Activated CD4-positive, alpha-beta T cell treated with anti-CD3 and anti-CD28 coated beads, Interleukin-2, amount 50 U/mL, for 48 hours (primary cell): Measurements from ENCODE around the gene NHERF2.
"Not testable (repeated sequence)": the region's sequence is repeated elsewhere in the genome, so short reads cannot be mapped to it uniquely, and the experiment has no call there.

ENCODE experiments used
- DNase-seq, 2 experiments: peaks; one replicate each; pipeline ENCODE4 v3.0.0-alpha.2; 2020

NHERF2 gene

DNA sequence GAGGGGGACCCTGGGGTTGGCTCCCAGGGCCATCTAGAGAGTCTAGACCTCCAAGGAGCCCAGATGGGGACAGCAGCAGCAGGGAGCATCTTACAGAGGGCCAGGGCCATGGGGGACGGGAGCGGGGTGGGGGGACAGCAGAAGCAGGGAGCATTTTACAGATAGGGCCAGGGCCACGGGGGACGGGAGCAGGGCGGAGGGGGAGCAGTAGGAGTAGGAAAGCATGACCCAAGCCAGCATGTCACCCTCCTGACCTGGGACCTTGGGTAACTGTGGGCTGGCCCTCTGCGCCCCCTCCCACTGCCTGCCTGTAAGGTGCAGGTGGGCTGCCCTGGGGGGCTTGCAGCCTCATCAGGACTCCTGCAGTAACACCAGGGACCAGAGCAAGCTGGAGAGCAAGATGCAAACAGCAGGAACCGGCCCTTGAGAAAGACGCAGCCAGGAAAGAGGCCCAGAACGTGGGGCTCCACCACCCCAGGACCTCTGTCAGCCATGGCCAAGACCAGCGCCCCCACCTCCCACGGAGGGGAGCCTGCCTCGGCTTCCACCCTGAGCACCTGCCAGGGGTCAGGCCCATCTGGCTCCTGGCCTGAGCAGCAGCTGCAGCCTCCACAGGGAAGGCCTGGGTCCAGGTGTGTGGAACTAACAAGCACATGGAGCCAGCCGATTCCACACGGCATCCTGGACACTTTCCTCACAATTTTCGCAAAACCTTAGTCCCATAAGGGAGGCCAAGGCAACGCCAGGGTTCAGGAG is 19.4 kb upstream of the NHERF2 start:
- no peak for DNase-seq

DNA sequence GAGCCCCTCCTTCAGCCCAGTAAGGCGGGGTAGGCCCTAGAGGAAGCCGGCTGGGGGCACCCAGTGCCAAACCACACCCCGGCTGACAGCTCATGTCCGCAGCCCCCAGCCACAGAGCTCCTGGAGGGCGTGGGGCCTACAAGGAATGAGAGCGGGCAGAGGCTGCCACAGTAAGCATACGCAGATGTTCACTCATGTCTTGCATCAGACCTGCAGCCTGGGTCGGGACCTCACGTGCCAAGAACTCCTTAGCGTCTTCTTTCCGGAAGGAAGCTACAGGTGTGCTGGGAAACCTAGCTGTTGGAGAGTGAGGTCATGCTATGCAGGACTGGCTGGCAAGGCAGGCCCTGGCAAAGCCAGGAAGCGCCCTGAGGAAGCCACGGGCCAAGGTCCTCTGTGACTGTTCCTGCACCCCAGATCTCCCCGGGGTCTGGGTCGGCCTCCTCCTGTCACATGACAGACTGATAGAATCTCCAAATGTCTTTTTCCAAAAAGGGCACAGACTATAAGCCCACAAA is 18.6 kb upstream of the NHERF2 start:
- DNase-seq = no peak

DNA sequence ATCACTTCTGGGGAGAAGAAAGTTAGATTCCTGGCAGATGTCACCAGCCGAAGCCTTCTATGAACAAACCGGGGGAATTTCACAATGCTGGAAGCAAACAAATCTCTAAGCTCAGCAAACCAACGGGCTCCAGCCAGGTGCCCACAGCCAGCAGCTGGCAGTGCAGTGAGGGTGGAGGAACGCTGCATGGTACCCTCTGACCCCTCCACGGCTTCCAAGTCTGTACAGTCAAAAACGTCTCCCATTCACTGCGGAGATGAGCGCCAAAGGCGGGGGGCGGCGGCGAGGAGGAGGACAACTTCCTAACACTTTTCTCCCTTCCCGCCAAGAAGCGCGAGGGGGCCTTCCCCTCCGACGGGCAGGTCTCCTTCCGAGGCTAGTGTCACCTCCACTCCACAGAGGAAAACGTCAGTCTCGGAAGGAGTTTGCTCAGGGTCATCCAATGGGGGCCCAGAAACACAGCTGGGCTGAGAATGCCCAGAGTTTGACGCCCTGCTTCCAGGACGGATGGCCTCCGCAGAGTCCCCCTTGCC is 18.0 kb upstream of the NHERF2 start:
- DNase-seq = peak; percentile 49 to 59

DNA sequence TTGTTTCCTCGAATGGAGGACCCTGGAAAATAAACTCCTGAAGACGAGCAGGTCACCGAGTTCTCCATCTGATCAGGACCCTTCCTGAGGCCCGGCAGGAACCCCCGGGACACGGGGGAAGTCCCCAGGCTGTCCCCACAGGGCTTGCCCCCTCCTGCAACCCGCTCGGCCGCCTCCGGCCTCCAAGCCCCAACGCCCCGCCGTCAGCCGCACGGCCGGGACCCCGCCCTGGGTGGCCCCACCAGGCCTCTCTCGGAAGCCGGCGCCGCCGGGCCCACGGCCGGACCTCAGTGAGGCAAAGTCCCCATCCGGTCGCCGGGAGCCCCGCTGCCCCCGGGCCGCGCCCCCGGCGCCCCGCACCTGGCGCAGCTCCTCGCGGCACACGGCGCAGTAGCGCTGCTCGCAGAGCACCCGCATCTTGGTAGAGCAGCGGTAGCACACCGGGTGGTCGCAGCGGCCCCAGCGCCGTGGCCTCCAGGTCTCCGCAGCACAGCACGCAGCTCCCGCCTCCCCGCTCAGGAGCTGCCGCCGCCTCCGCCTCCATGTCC is 17.5 kb upstream of the NHERF2 start:
- DNase-seq = no peak

DNA sequence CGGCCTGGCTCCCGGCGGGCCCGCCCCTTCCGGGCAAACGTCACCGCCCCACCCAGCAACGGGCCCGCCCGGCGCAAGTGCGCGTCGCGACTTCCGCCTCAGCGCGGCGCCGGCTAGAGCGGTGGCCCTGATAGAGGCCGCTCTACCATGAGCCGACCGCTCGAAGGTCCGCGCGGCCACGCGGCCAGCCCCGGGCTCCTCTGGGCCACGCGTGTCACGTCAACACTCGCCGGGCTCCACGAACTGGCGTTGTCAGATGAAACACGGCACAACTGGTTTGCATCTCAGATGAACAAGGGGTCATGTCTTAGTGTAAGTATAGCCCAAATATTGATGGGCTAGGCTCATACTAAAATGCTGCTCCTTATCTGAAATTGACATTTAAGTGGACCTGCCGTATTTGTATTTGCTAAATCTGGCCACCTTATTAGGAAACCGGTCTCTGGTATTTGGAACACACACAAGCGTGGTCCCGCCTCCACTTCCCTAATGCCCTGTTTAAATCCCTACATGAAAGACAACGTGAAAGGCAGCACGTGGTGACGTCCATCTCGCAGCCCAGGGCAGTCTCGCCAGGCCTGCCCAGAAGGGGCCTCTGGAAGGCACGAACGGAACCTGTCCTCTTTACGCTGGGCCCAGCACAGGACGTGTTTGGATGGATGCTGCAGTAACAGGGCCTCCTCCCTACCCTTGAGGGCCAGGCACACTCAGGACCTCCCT is 16.8 kb upstream of the NHERF2 start, which contains the start of gene ZNF598:
TSS of gene ZNF598 (minus strand) at position 31 of the 720 bp plus-strand sequence.
- DNase-seq = peak; percentile 76 to 79

DNA sequence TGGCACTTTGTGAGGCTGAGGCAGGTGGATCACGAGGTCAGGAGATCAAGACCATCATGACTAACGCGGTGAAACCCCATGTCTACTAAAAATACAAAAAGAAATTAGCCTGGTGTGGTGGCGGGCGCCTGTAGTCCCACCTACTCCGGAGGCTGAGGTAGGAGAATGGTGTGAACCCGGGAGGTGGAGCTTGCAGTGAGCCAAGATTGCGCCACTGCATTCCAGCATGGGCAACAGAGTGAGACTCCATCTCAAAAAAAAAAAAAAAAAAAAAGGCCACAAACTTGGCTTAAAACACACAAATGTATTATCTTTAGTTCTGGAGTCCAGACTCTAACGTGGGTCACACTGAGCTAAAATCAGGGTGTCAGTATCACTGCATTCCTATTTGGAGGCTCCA is 15.0 kb upstream of the NHERF2 start:
- DNase-seq = not testable (repeated sequence)

DNA sequence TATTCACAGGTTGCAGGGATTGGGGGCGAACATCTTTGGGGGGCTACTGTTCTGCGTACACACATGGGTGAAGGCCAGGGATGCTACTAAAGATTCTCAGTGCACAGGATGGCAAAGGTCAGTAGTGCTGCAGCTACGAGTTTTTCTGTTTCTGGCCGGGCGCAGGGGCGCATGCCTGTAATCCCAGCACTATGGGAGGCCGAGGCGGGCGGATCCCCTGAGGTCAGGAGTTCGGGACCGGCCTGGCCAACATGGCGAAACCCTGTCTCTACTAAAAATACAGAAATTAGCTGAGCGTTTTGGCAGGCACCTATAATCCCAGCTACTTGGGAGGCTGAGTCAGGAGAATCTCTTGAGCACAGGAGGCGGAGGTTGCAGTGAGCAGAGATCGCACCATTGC is 13.2 kb upstream of the NHERF2 start:
- no peak for DNase-seq

DNA sequence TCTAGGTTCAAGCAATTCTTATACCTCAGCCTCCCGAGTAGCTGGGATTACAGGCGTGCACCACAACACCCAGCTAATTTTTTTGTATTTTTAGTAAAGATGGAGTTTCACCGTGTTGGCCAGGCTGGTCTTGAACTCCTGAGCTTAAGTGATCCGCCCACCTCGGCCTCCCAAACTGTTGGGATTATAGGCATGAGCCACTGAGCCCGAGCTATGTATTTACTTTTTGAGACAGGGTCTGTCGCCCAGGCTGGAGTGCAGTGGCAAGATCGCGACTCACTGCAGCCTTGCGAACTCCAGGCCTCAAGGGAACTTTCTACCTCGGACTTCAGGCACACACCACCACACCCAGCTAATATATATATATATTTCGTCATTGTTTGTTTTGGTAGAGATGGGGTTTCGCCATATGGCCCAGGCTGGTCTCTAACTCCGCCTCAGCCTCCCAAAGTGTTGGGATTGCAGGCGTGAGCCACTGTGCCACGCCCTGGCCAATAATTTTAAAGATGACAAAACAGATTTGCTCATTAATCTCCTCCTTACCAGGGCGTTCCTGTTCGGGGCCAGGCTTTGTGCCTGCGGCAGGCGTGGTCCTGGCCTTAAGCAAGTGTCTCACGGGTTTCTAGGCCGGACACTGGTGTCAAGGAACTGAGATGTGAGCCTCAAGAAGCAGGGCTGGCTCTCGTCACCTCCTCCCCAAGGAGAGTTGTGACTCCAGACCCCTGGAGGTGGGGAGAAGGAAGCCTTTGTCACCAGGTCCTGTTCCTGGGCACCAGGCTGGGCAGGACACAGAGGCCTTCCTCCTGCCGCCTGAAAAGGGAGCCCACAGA is 11.4 kb upstream of the NHERF2 start:
- no peak for DNase-seq

DNA sequence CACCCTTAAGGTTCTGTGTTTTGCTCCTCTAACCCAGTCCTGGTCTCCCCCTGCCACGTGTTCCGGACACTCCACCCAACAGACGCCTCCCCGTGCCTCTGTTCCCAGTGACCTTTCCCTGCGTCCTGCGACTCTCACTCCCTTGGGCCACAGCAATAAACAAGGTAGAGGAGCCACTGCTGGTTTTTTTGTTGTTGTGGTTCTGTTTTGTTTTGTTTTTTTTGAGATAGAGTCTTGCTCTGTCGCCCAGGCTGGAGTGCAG is 10.8 kb upstream of the NHERF2 start:
- no peak for DNase-seq

DNA sequence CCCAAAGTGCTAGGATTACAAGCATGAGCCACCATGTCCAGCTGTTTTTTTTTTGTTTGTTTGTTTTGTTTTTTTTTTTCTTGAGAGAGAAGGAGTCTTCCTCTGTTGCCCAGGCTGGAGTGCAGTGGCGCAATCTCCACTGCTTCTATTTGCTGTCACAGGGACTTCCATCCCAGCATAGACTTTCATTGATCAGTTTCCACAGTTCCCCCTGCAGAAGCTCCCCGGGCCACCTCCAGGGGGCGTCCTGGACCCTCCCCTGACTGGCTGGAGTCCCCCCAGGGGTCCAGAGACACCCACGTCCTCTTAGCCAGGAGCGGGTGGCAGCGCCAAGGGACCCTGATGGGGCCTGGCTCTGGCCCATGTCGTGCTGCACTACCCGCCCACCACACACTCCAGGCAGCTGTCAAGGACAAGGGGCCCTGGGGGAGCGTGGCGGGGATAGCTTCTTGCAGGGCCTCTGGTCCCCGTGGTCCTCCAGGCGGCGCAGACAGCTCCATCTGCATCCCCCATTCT is 10.2 kb upstream of the NHERF2 start:
- DNase-seq = peak in 1 of 2 experiments; percentile 26

DNA sequence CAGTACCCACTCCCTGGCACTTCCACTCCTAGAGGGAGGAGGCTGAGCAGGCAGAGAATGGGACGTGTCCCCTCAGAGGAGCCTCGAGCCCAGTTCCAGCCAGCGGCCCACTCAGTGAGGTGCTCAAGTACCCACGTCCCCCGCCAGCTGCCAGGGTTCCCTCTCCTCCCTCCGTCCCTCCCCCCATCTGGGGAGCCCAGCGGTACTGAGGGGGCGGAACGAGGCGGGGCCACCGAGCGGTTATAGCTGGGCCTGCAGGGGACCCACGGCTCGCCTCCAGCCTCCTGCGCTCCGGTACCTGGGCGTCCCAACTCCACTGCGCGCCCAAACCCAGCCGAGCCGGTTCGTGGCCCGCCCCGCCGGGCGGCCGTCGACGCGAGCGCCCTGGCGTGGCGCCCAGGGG is 7.2 kb upstream of the NHERF2 start, which contains the start of gene NPW:
TSS of gene NPW (plus strand) at position 268 of the 403 bp plus-strand sequence.
- peak; percentile 38 to 50 for DNase-seq

DNA sequence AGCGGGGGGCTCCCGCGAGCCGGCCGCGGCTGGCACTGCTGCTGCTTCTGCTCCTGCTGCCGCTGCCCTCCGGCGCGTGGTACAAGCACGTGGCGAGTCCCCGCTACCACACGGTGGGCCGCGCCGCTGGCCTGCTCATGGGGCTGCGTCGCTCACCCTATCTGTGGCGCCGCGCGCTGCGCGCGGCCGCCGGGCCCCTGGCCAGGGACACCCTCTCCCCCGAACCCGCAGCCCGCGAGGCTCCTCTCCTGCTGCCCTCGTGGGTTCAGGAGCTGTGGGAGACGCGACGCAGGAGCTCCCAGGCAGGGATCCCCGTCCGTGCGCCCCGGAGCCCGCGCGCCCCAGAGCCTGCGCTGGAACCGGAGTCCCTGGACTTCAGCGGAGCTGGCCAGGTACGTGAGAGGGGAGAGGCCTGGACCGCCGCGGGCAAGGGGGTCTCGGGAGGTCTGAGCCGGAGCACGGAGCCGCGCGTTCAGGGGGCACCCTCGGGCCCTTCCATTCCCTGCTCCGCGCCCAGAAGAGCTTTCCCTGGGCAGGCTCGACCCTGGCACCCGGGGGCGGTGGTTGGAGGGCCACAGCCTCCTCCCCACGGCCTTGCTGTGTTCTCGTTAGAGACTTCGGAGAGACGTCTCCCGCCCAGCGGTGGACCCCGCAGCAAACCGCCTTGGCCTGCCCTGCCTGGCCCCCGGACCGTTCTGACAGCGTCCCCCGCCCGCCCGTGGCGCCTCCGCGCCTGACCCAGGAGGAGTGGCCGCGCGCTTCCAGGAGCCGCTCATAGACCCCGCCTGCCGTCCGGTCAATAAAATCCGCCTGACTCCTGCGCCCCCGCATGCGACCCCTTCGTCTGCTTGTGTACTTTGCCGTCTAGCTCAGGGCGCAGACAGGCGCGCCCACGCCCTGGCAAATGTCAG is 6.5 kb upstream of the NHERF2 start:
- no peak for DNase-seq

DNA sequence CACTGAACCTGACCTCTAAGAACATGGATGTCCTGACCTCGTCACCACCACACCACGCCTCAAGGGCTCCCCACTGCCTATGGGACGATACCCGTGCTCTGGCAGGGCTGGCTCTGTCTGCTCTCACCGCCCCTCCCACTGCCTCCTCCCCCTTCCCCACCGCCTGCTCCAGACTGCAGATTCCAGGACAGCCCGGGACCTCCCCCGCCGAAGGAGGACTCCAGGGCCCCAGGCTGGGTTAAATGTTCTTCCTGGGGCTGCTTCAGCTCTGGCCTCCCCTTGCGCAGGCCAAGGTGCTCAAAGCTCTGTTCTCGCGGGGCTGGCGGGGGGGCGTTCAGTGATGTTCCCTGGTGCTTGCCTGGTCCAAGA is 4.0 kb upstream of the NHERF2 start:
- peak; percentile 36 to 46 for DNase-seq

DNA sequence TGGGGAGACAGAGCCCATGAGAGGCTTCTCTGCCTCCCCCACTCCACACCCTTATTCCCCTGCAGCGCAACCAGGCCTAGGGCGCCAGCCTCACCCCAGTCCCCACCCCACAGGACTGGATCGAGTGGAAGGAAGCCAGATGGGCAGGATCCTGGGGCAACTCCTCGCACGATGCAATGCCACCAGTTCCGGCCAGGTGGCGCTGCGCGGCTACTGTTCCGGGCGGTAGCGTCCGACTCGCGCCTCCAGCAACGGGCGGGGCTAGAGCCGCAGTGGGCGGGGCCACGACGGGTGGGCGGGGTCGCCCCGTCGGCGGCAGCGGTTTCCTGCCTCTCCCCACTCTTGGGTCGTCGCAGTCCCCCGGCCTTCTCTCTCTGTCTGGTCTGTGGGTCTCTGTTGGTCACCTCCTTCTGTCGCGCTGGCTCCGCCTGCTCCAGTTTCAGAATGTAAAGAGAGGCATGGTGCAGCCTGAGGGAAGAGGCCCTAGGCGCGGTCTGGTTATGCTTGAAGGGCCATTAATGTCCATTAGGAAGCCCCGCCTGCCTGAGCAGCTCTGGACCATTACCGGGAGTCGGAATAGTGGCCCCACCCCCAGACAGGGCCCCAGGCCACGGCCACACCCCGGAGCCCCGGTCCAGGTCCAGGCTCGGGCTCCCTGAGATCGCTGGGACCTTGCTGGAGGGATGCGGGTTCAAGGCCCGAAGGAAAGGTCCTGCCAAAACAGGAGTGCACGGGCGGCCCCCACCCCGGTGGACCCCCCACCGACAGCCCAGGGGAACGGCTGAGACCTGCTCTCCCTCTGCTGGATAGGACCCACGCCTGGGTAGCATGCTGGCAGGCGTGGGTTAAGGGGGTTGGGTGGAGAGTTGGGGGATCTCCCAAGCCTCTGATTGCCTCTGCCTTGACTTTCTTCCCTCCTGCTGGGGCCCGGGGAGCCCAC is 3.3 kb upstream of the NHERF2 start:
- peak; percentile 97 for DNase-seq

DNA sequence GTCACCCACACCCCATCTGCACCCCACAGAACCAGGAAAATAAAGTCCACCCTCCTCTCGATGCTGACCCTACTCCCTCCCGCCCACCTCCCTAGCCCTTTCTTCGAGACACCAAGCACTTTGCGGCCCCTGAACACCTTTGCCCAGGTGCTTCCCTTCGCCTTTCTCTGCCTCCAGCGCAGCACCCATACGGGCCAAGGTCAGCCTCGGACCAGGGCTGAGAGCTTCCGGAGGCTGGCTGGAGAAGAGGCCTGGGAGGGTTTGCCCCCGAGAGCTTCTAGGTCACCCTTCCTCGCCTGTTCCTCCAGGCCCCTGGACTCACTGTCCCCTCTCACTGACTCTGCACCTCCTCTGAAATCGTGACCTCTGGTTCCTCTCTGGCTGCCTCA is 2.7 kb upstream of the NHERF2 start:
- DNase-seq = no peak

DNA sequence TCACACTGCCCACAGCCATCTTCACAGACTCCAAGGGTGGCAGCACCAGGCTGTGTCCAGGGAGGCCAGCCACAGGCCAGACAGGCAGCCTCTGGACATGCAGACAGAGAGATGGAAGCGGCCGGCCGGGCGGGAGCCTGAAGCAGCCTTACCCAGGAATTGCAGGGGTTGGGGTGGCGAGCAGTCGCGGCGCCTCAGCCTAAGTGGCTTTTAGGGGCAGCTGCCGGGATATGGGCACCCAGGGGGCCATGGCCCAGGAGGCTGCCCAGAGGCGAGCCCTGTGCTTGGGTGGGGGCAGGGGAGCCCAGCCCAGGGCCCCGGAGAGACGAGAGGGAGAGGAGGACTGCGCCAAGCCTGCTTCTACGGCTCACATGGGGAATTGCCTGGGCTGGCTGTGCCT is 1.5 kb upstream of the NHERF2 start:
- no peak for DNase-seq

DNA sequence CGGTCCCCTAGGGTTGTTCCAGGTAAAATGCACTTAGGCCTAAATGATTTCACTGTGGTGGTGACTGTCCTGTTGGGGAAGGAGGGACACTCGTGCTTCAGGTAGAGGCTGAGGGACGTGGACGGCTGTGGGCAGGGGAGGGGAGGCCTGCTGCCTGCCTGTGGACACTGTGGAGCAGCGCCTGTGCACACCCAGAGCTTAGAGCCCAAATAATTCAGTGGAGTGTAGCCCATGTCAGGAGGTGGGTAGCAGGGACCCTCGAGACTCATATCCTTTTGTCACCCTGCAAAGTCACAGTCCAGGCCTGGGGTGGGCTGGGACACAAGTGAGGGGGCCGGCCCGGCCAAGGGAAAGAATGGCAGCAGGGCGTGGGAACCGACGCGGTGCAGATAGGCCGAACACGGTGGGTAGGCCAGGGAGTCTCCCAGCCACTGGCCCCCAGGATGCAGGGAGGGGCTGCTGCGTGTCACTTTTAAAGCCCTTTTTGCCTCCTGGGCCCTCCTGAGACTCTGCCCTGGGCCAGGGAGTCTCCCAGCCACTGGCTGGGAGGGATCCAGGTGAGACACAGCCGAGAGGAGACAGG is 733 bp upstream of the NHERF2 start:
- no peak for DNase-seq

DNA sequence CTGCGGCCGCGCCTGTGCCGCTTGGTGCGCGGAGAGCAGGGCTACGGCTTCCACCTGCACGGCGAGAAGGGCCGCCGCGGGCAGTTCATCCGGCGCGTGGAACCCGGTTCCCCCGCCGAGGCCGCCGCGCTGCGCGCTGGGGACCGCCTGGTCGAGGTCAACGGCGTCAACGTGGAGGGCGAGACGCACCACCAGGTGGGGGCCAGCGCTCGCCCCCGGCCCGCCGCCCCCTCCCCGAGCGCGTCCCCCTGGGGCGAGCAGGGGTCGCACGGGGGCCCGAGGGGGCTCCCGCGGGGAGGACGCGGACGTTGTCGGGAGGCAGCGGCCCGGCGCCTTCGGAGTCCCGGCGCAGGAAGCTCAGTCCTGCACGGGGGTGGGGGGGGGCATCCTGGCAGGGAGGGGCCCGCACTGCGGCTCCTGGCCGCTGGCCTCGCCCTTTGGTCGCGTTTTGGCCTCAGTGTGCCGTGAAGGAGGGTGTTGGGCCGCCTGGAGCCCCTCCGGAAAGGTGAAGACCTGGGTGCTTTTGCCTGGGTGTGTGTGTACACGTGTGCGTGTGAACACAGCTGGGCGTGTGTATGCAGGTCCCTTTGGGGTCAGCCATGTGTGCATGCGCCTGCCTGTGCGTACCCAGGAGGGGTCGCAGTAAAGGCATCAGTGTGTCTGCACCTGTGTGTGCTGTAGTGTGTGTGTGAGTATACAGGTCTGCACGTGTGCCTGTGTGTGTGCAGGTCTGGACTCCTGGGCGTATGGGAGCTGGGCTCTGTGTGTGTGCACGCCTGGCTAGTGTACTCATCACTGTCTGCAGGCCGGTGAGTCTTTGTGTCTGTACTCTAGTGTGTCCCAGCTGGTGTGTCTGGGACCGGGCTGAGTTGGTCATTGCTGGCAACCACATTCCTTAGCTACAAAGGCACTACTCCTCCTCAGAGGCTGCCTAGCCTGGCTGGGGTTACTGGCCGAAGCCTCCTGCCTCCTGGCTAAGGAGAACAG is 615 bp downstream of the NHERF2 start:
- DNase-seq = peak in 1 of 2 experiments; percentile 21

DNA sequence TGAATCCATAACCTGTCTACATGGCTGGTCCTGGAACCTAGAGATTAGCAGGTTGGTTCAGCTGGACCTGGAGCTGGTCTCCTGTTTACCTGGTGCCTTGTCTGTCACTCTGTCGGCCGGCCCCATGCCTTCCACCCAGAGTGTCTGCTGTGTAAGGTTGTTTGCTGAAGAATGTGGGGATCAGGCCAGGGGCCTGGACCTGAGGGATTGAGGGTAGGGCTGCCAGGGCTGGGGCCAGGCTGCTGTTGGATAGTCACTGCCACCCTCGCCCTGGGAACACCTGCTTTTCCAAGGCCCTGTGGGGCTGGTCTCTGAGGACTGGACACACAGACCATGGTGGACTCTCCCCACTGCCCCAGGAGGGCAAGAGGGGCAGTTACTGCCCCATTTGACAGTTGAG is 1.4 kb downstream of the NHERF2 start:
- DNase-seq = no peak
